K562 (cell line): ENCODE data around the gene CPSF4. TPM values are rescaled to one million over a fixed set of nuclear protein-coding genes. Genes with fewer than 3 reads are reported as not detected.

ENCODE experiments used
- CEBPZ ChIP-seq: fragments of 150-350 bp; IDR thresholded peaks from 2 replicates; pipeline ENCODE4 v1.6.1; 2014; ENCODE audit warnings: low read depth, mild to moderate bottlenecking, low read length, borderline replicate concordance
- CREB1 ChIP-seq, 2 experiments: sonication (generic) in 1 of 2; formaldehyde crosslinking in 1 of 2; IDR thresholded peaks; 2 replicates each; pipeline versions ENCODE4 v1.6.1 to v1.8.0; 2012 to 2022; ENCODE audit warnings: inconsistent platforms in 1 of 2, mild to moderate bottlenecking in 1 of 2, missing genetic modification reagents in 1 of 2, moderate library complexity in 1 of 2
- FIP1L1 ChIP-seq: fragments of 200-400 bp; formaldehyde crosslinking; IDR thresholded peaks from 2 replicates; pipeline ENCODE4 v1.6.1; 2018; ENCODE audit warnings: mild to moderate bottlenecking, low read depth, low read length; ENCODE audit not compliant: poor library complexity, severe bottlenecking
- GATAD2B ChIP-seq: fragments of 450-650 bp; IDR thresholded peaks from 2 replicates; pipeline ENCODE4 v1.6.1; 2017; ENCODE audit warnings: mild to moderate bottlenecking, borderline replicate concordance
- MYBL2 ChIP-seq, 2 experiments: fragments of 450-650 bp in 1 of 2; sonication (generic) in 1 of 2; formaldehyde crosslinking in 1 of 2; IDR thresholded peaks; 2 replicates each; pipeline versions ENCODE4 v1.6.1 to v1.8.1; 2017 to 2022; ENCODE audit warnings: borderline replicate concordance in 1 of 2, inconsistent platforms in 1 of 2, low read depth in 1 of 2, mild to moderate bottlenecking in 1 of 2, missing genetic modification reagents in 1 of 2, moderate library complexity in 1 of 2
- NR0B1 ChIP-seq: fragments of 450-650 bp; IDR thresholded peaks from one replicate; pipeline ENCODE4 v1.6.1; 2018; ENCODE audit warnings: mild to moderate bottlenecking, moderate library complexity; ENCODE audit not compliant: partially characterized antibody
- RCOR1 ChIP-seq, 2 experiments: IDR thresholded peaks; 2 replicates each; pipeline ENCODE4 v1.6.1; 2012; ENCODE audit warnings: low read depth in 2 of 2, low read length in 2 of 2, borderline replicate concordance in 1 of 2, improper control_type of control experiment in 1 of 2
- YY1 ChIP-seq, 3 experiments: IDR thresholded peaks; 2 replicates each; pipeline ENCODE4 v1.6.1; 2011; ENCODE audit warnings: low read length in 2 of 3, mild to moderate bottlenecking in 2 of 3, moderate library complexity in 2 of 3, borderline replicate concordance in 1 of 3, control low read depth in 1 of 3, low read depth in 1 of 3; ENCODE audit not compliant: insufficient read depth in 3 of 3, insufficient replicate concordance in 2 of 3, control insufficient read depth in 1 of 3, insufficient read length in 1 of 3; ENCODE audit errors: extremely low read depth in 1 of 3
- ZFX ChIP-seq: sonication (generic); formaldehyde crosslinking; IDR thresholded peaks from 2 replicates; pipeline ENCODE4 v1.8.0; 2022; ENCODE audit warnings: mild to moderate bottlenecking, missing genetic modification reagents, moderate library complexity
- ZNF140 ChIP-seq: fragments of 250-450 bp; sonication (Bioruptor Pico); IDR thresholded peaks from 2 replicates; pipeline ENCODE4 v1.8.0; 2021; ENCODE audit warnings: moderate library complexity, mild to moderate bottlenecking, inconsistent platforms
- ZNF318 ChIP-seq, 2 experiments: fragments of 450-650 bp; IDR thresholded peaks; 2 replicates each; pipeline ENCODE4 v1.6.1; 2016; ENCODE audit warnings: mild to moderate bottlenecking in 2 of 2, borderline replicate concordance in 1 of 2, low read depth in 1 of 2, moderate library complexity in 1 of 2
- ZNF79 ChIP-seq: fragments of 250-450 bp; sonication (Bioruptor Pico); IDR thresholded peaks from 2 replicates; pipeline ENCODE4 v1.4.0; 2020; ENCODE audit warnings: low read depth, mild to moderate bottlenecking, moderate library complexity
- polyA plus RNA-seq, 8 experiments: library from polyadenylated mRNA; depleted of rRNA in 4 of 8; stranded (reverse) in 5 of 8; unstranded in 3 of 8; fragments of >200 nt; fragmentation: Nextera tagmentation in 2 of 8; fragmentation: Illumina TruSeq in 1 of 8; extraction: Ambion mirVana in 2 of 8; extraction: Trizol in 1 of 8; gene quantifications; 2 replicates each; pipeline versions ENCODE4 v1.2.1 to v1.2.3, GENCODE V29; 2011 to 2014; ENCODE audit warnings: inconsistent platforms in 1 of 8, missing spikeins in 1 of 8
- total RNA-seq, 7 experiments: library from RNA; depleted of rRNA in 6 of 7; stranded (reverse); fragments of >200 nt in 6 of 7; fragmentation: Illumina TruSeq in 2 of 7; extraction: Trizol in 2 of 7; gene quantifications; 2 replicates each; pipeline versions ENCODE4 v1.2.1 to v1.2.3, GENCODE V29; 2011 to 2021; ENCODE audit warnings: low replicate concordance in 1 of 7

The CPSF4 gene
- total and polyA plus RNA-seq, 9 of the 15 experiments (the other 6 are each of a cell fraction or from before 2014, with no cell fraction given) = 16.9 to 118 (median 71.7) TPM

- no peak for TF ChIP-seq YY1 (IDR thresholded peaks at IDR 0.05; ENCODE audit: borderline replicate concordance in 1 of 3, control insufficient read depth in 1 of 3, extremely low read depth in 1 of 3, insufficient read depth in 3 of 3, insufficient read length in 1 of 3, insufficient replicate concordance in 2 of 3, low read depth in 1 of 3, low read length in 2 of 3)
- TF ChIP-seq FIP1L1 = no peak
- no peak for TF ChIP-seq ZNF140
- TF ChIP-seq CEBPZ = no peak
- no peak for TF ChIP-seq ZNF79 (CRISPR knock-in tag)
- no peak for TF ChIP-seq CREB1 (IDR thresholded peaks at IDR 0.05)
- no peak for TF ChIP-seq CREB1 (CRISPR knock-in tag; IDR thresholded peaks at IDR 0.05)
- TF ChIP-seq ZFX (CRISPR knock-in tag) = no peak
- no peak for TF ChIP-seq MYBL2 (IDR thresholded peaks at IDR 0.05; ENCODE audit: low read depth)
- no peak for TF ChIP-seq MYBL2 (CRISPR knock-in tag; IDR thresholded peaks at IDR 0.05; ENCODE audit: borderline replicate concordance)
- TF ChIP-seq RCOR1 (IDR thresholded peaks at IDR 0.05; ENCODE audit: borderline replicate concordance in 1 of 2, low read depth in 2 of 2, low read length in 2 of 2) = no peak
- TF ChIP-seq ZNF318 (IDR thresholded peaks at IDR 0.05; ENCODE audit: borderline replicate concordance in 1 of 2, low read depth in 1 of 2) = no peak
- TF ChIP-seq GATAD2B = no peak
- TF ChIP-seq NR0B1 = no peak
Measured at GRCh38 chr7:99409192-99409572, 29.6 kb upstream of the CPSF4 start (continued).
